SU-DHL-6 (cell line): ENCODE data around the gene PXDN.

Source experiments
- CTCF ChIP-seq: fragments of 200-600 bp; sonication (generic); IDR thresholded peaks from one replicate; pipeline ENCODE4 v1.5.1; 2017; ENCODE audit warnings: antibody characterized with exemption, mild to moderate bottlenecking, low read length, moderate library complexity; ENCODE audit not compliant: insufficient read depth, poor library complexity, severe bottlenecking
- EZH2phosphoT487 ChIP-seq: fragments of 200-600 bp; sonication (generic), shearing (Covaris generic); conservative IDR thresholded peaks from 2 replicates; pipeline ENCODE4 v1.6.1; 2018; ENCODE audit warnings: mild to moderate bottlenecking, antibody characterized with exemption, low read length, moderate library complexity, mixed read lengths

GRCh38 chr2:1691366-1691765 is 52.9 kb downstream of the PXDN start:
- no peak for TF ChIP-seq CTCF
- TF ChIP-seq EZH2phosphoT487 = no peak
